ENCODE measurements around the gene LRFN4.

GRCh38 chr11:66901964-66902390 is 45.1 kb downstream of the LRFN4 start:
- TF ChIP-seq CTCF (IDR thresholded peaks at IDR 0.05; ENCODE audit: insufficient read depth, low read length, poor library complexity, severe bottlenecking) (no peak), EZH2phosphoT487 (conservative IDR thresholded peaks at IDR 0.05; ENCODE audit: low read length) (no peak)
